T-helper 22 cell (primary cell): ENCODE measurements around the gene KCND3.

Experiments
- DNase-seq: peaks from one replicate; pipeline ENCODE4 v3.0.0-alpha.2; 2020; ENCODE audit warnings: low read depth

Gene KCND3

GRCh38 chr1:111776391-111776790, 213.1 kb downstream of the KCND3 start:
- DNase-seq = no peak

- no peak for DNase-seq
Observed at GRCh38 chr1:111775966-111776365, 213.5 kb downstream of the KCND3 start.

- no peak for DNase-seq
Observed at GRCh38 chr1:111770916-111771315, 218.6 kb downstream of the KCND3 start.

GRCh38 chr1:111769517-111770146, 219.8 kb downstream of the KCND3 start:
- DNase-seq = peak; percentile 23

- no peak for DNase-seq
Observed at GRCh38 chr1:111768625-111769024, 220.8 kb downstream of the KCND3 start.

GRCh38 chr1:111768023-111768422, 221.4 kb downstream of the KCND3 start:
- no peak for DNase-seq

GRCh38 chr1:111762332-111762731, 227.1 kb downstream of the KCND3 start:
- DNase-seq = no peak

GRCh38 chr1:111761717-111762116, 227.8 kb downstream of the KCND3 start:
- DNase-seq = no peak

- no peak for DNase-seq
Observed at GRCh38 chr1:111758373-111758772, 231.1 kb downstream of the KCND3 start.

GRCh38 chr1:111756124-111756513, 233.3 kb downstream of the KCND3 start:
- DNase-seq = no peak

GRCh38 chr1:111755331-111756123, 233.9 kb downstream of the KCND3 start, which contains the start of gene DDX20:
TSS of gene DDX20 (plus strand) at chr1:111755901. CDS start at chr1:111755925, 24 bp downstream.
- peak; percentile 89 for DNase-seq

- DNase-seq = peak; percentile 16
Observed at GRCh38 chr1:111754984-111755330, 234.5 kb downstream of the KCND3 start.

GRCh38 chr1:111751906-111752575, 237.4 kb downstream of the KCND3 start:
- no peak for DNase-seq

GRCh38 chr1:111750856-111751255, 238.6 kb downstream of the KCND3 start:
- no peak for DNase-seq

- no peak for DNase-seq
Observed at GRCh38 chr1:111749628-111750027, 239.8 kb downstream of the KCND3 start.

- DNase-seq = no peak
Observed at GRCh38 chr1:111747947-111748346, 241.5 kb downstream of the KCND3 start.

- DNase-seq = peak; percentile 32
Observed at GRCh38 chr1:111747282-111747734, 242.2 kb downstream of the KCND3 start.

- no peak for DNase-seq
Observed at GRCh38 chr1:111746614-111746999, 242.9 kb downstream of the KCND3 start.

GRCh38 chr1:111745675-111746613, 243.5 kb downstream of the KCND3 start:
- DNase-seq = no peak

GRCh38 chr1:111743679-111744101, 245.8 kb downstream of the KCND3 start:
- no peak for DNase-seq

GRCh38 chr1:111742938-111743549, 246.4 kb downstream of the KCND3 start:
- no peak for DNase-seq
